SK-N-SH (cell line): ENCODE data around the gene SLC26A2. TPM values are rescaled to one million over a fixed set of nuclear protein-coding genes. Genes with fewer than 3 reads are reported as not detected.

Experiments used
- CTCF ChIA-PET: fragments of 300-600, 350-600 bp; formaldehyde crosslinking; extraction: SDS; loops from one replicate; lab custom pipeline; 2021; lab: Yijun Ruan, JAX
- POLR2A ChIA-PET: fragments of 350-600 bp; sonication (Branson Sonifier 250); formaldehyde crosslinking; extraction: SDS; loops from one replicate; lab custom pipeline; 2020; ENCODE audit warnings: antibody characterized with exemption, inconsistent platforms; lab: Yijun Ruan, JAX
- DNase-seq: peaks from one replicate; pipeline ENCODE4 v3.0.0; 2012
- H2AFZ ChIP-seq: fragments of 200-600 bp; sonication (generic); 2 replicates; pipeline ENCODE4 v1.8.1; 2016; ENCODE audit warnings: antibody characterized with exemption, mild to moderate bottlenecking, low read depth
- H3F3A ChIP-seq: fragments of 200-600 bp; sonication (generic); replicated peaks from 2 replicates; pipeline ENCODE3; 2016; ENCODE audit warnings: antibody characterized with exemption, mild to moderate bottlenecking; ENCODE audit not compliant: insufficient read depth
- H3K27ac ChIP-seq, 2 experiments: fragments of 200-500 bp in 1 of 2; fragments of 200-600 bp in 1 of 2; sonication (Bioruptor generic) in 1 of 2; sonication (generic), shearing (Covaris generic) in 1 of 2; 2 replicates each; pipeline versions ENCODE4 v1.5.1 to v1.6.1; 2014 to 2016; ENCODE audit warnings: low read depth in 2 of 2, inconsistent platforms in 1 of 2, low read length in 1 of 2, mild to moderate bottlenecking in 1 of 2, mixed read lengths in 1 of 2
- H3K27me3 ChIP-seq: fragments of 200-600 bp; sonication (generic), shearing (Covaris generic); 2 replicates; pipeline ENCODE4 v1.6.1; 2016; ENCODE audit warnings: mixed run types; ENCODE audit not compliant: insufficient read depth
- H3K36me3 ChIP-seq, 2 experiments: fragments of 200-500 bp in 1 of 2; fragments of 200-600 bp in 1 of 2; sonication (Bioruptor generic) in 1 of 2; sonication (generic) in 1 of 2; replicated peaks in 1 of 2; 2 replicates each; pipeline versions ENCODE3 to v1.5.1; 2014 to 2016; ENCODE audit warnings: low read length in 1 of 2, mild to moderate bottlenecking in 1 of 2; ENCODE audit not compliant: insufficient read depth in 2 of 2, control insufficient read depth in 1 of 2
- H3K4me1 ChIP-seq, 2 experiments: fragments of 200-500 bp in 1 of 2; fragments of 200-600 bp in 1 of 2; sonication (Bioruptor generic) in 1 of 2; sonication (generic), shearing (Covaris generic) in 1 of 2; 2 replicates each; pipeline versions ENCODE4 v1.5.1 to v1.6.1; 2014 to 2016; ENCODE audit warnings: low read depth in 1 of 2, low read length in 1 of 2, mixed run types in 1 of 2; ENCODE audit not compliant: insufficient read depth in 2 of 2, control insufficient read depth in 1 of 2
- H3K4me2 ChIP-seq: fragments of 200-600 bp; sonication (generic), shearing (Covaris generic); 2 replicates; pipeline ENCODE4 v1.6.1; 2017; ENCODE audit warnings: mixed run types
- H3K4me3 ChIP-seq, 2 experiments: fragments of 200-500 bp in 1 of 2; fragments of 200-600 bp in 1 of 2; sonication (Bioruptor generic) in 1 of 2; sonication (generic), shearing (Covaris generic) in 1 of 2; 2 replicates each; pipeline versions ENCODE4 v1.5.1 to v1.8.1; 2014 to 2016; ENCODE audit warnings: low read depth in 2 of 2, inconsistent platforms in 1 of 2, low read length in 1 of 2, mild to moderate bottlenecking in 1 of 2, mixed read lengths in 1 of 2, moderate library complexity in 1 of 2
- H3K79me2 ChIP-seq: fragments of 200-600 bp; sonication (generic); 2 replicates; pipeline ENCODE4 v1.8.1; 2017; ENCODE audit warnings: mild to moderate bottlenecking; ENCODE audit not compliant: insufficient read depth
- H3K9ac ChIP-seq: fragments of 200-600 bp; sonication (generic); 2 replicates; pipeline ENCODE4 v1.6.1; 2017; ENCODE audit warnings: mixed run types
- H3K9me2 ChIP-seq: fragments of 200-600 bp; sonication (generic); 2 replicates; pipeline ENCODE4 v1.6.1; 2017; ENCODE audit warnings: mixed run types
- H3K9me3 ChIP-seq: fragments of 200-600 bp; sonication (generic); 2 replicates; pipeline ENCODE4 v1.6.1; 2017; ENCODE audit warnings: mixed run types, mild to moderate bottlenecking, moderate library complexity
- H4K20me1 ChIP-seq: fragments of 200-600 bp; sonication (generic); 2 replicates; pipeline ENCODE4 v1.6.1; 2017; ENCODE audit warnings: mild to moderate bottlenecking, mixed run types; ENCODE audit not compliant: insufficient read depth
- CHD2 ChIP-seq: fragments of 150-350 bp; IDR thresholded peaks from 2 replicates; pipeline ENCODE4 v1.6.1; 2018; ENCODE audit warnings: low read length; ENCODE audit not compliant: partially characterized antibody
- EP300 ChIP-seq, 2 experiments: IDR thresholded peaks; 2 replicates each; pipeline versions ENCODE4 v1.4.0 to v1.6.1; 2012; ENCODE audit warnings: borderline replicate concordance in 1 of 2, low read depth in 1 of 2, low read length in 1 of 2
- EZH2phosphoT487 ChIP-seq: fragments of 200-600 bp; sonication (generic); IDR thresholded peaks from 2 replicates; pipeline ENCODE4 v1.6.1; 2017; ENCODE audit warnings: low read depth, mixed run types, mild to moderate bottlenecking, antibody characterized with exemption, moderate library complexity, borderline replicate concordance
- FOSL2 ChIP-seq: IDR thresholded peaks from 2 replicates; pipeline ENCODE4 v1.4.0; 2012; ENCODE audit warnings: low read depth, mild to moderate bottlenecking, moderate library complexity, borderline replicate concordance
- GATA2 ChIP-seq: sonication (generic); formaldehyde crosslinking; IDR thresholded peaks from 2 replicates; pipeline ENCODE4 v1.5.0; 2020; ENCODE audit warnings: mild to moderate bottlenecking, missing genetic modification reagents
- JUND ChIP-seq: IDR thresholded peaks from 2 replicates; pipeline ENCODE4 v1.4.0; 2012
- MEF2A ChIP-seq: IDR thresholded peaks from 2 replicates; pipeline ENCODE4 v1.4.0; 2012; ENCODE audit warnings: low read depth, borderline replicate concordance
- MXI1 ChIP-seq: IDR thresholded peaks from 2 replicates; pipeline ENCODE4 v1.6.1; 2012; ENCODE audit warnings: mild to moderate bottlenecking, low read depth, low read length, improper control_type of control experiment
- NFIC ChIP-seq: IDR thresholded peaks from 2 replicates; pipeline ENCODE4 v1.4.0; 2012; ENCODE audit warnings: borderline replicate concordance
- PBX3 ChIP-seq: IDR thresholded peaks from 2 replicates; pipeline ENCODE4; 2012
- POLR2AphosphoS5 ChIP-seq: IDR thresholded peaks from 2 replicates; pipeline ENCODE4 v1.6.1; 2012; ENCODE audit warnings: low read depth, low read length
- RAD21 ChIP-seq: IDR thresholded peaks from 2 replicates; pipeline ENCODE4 v1.6.1; 2012; ENCODE audit warnings: mild to moderate bottlenecking, low read length
- RXRA ChIP-seq: IDR thresholded peaks from 2 replicates; pipeline ENCODE4 v1.4.0; 2012; ENCODE audit warnings: low read depth, mild to moderate bottlenecking, borderline replicate concordance
- SIN3A ChIP-seq: IDR thresholded peaks from 2 replicates; pipeline ENCODE4 v1.6.1; 2012; ENCODE audit warnings: low read depth, mild to moderate bottlenecking, low read length, moderate library complexity, borderline replicate concordance
- TAF1 ChIP-seq: IDR thresholded peaks from 2 replicates; pipeline ENCODE4 v1.6.1; 2012; ENCODE audit warnings: low read depth, mild to moderate bottlenecking, low read length, moderate library complexity, borderline replicate concordance
- ZBTB33 ChIP-seq: IDR thresholded peaks from 2 replicates; pipeline ENCODE4 v1.4.0; 2012; ENCODE audit warnings: low read depth, borderline replicate concordance
- WGBS: methylation state at CpG from one replicate; pipeline ENCODE4 v1.1.6; 2017; ENCODE audit warnings: low lambda C conversion rate; 5-methylcytosine and 5-hydroxymethylcytosine counted together
- polyA plus RNA-seq, 3 experiments: library from polyadenylated mRNA; depleted of rRNA; stranded (reverse); fragments of >200 nt; gene quantifications; 2 replicates each; pipeline ENCODE4 v1.2.3, GENCODE V29; 2012

The SLC26A2 gene
- polyA plus RNA-seq, 1 of the 3 experiments (the other 2 are of a cell fraction), result 1.3 TPM

- TF ChIP-seq POLR2AphosphoS5, result no peak
- peak; percentile 76 for TF ChIP-seq FOSL2
- no peak for TF ChIP-seq RAD21
- no peak for TF ChIP-seq MXI1
- no peak for TF ChIP-seq ZBTB33
- no peak for TF ChIP-seq RXRA
- peak; percentile 32; the same call in 1 of the 2 replicates for TF ChIP-seq NFIC
- no peak for TF ChIP-seq CHD2
- TF ChIP-seq MEF2A, result peak; percentile 83
- TF ChIP-seq JUND, result peak; percentile 81
- no peak for TF ChIP-seq SIN3A
Measured at GRCh38 chr5:150017226-150018005, 56.9 kb downstream of the SLC26A2 start (continued).

- 0 out of 2 replicates have a peak, but pooled peaks cover 3% of the 10 kb centered on the region for H4K20me1 ChIP-seq
- no peak overlapping the region for H3K4me2 ChIP-seq
- DNase-seq, result no peak
- peaks cover 0 to 53% of the 10 kb centered on the region in 2 experiments; a peak in 3 of 4 replicates for H3K4me1 ChIP-seq
- H3F3A ChIP-seq, result peaks cover 65% of the 10 kb centered on the region
- no peaks in the 10 kb centered on the region for H3K9me2 ChIP-seq
- 100% methylated on average over 1 of the region's 1 CpG for WGBS
- TF ChIP-seq GATA2 (CRISPR knock-in tag) (no peak), PBX3 (no peak), EZH2phosphoT487 (no peak), TAF1 (no peak), RXRA (no peak), EP300 (IDR thresholded peaks at IDR 0.05; ENCODE audit: borderline replicate concordance in 1 of 2, low read depth in 1 of 2, low read length in 1 of 2) (no peak), NFIC (no peak), MXI1 (no peak)
- peaks cover 62 to 64% of the 10 kb centered on the region in 2 experiments for H3K36me3 ChIP-seq
- CTCF ChIA-PET, result interaction anchor here (0.8 kb wide), 1 partner anchor 17 kb away, joined by 3 read pairs; no protein-coding TSS in a partner anchor
- H3K9ac ChIP-seq, result no peak overlapping the region
- no peaks in the 10 kb centered on the region for H3K27me3 ChIP-seq
- peaks cover 12% of the 10 kb centered on the region; the same call in 1 of the 2 replicates for H3K9me3 ChIP-seq
- H3K79me2 ChIP-seq, result peaks cover 32% of the 10 kb centered on the region
- no peak overlapping the region for H2AFZ ChIP-seq
- POLR2A ChIA-PET, result no interaction called here
- H3K4me3 ChIP-seq, result no peak overlapping the region
- H3K27ac ChIP-seq, result peak overlapping the region in 1 of 2 experiments; percentile 94; a peak in 3 of 4 replicates
Measured at GRCh38 chr5:150020249-150020648, 59.7 kb downstream of the SLC26A2 start.
